Right lobe of liver (tissue), 6 donors: ENCODE data around the gene CD300LB. TPM values are rescaled to one million over a fixed set of nuclear protein-coding genes. Genes with fewer than 3 reads are reported as not detected.

Experiments
- ATAC-seq, 4 donors: fragments of 200-7000 bp; cut with Tn5 transposase; one replicate each; pipeline ENCODE4 v1.9.1; 2020; ENCODE audit warnings: mild to moderate bottlenecking in 4 of 4, moderate library complexity in 4 of 4
- DNase-seq, 3 donors: peaks; one replicate each; pipeline ENCODE4 v3.0.0-alpha.2; 2020
- H3K27ac ChIP-seq, 3 donors: fragments of 200-600 bp; one replicate each; pipeline ENCODE4 v1.8.0; 2022
- H3K27me3 ChIP-seq, 2 donors: fragments of 200-600 bp; one replicate each; pipeline ENCODE4 v1.8.0; 2022
- H3K36me3 ChIP-seq, 4 donors: fragments of 200-600 bp; sonication (generic) in 1 of 4; one replicate each; pipeline versions ENCODE4 v1.5.1 to v1.8.0; 2017 to 2022; ENCODE audit warnings: control low read depth in 1 of 4
- H3K4me1 ChIP-seq, 4 donors: fragments of 200-600 bp; sonication (generic) in 1 of 4; one replicate each; pipeline versions ENCODE4 v1.5.1 to v1.8.0; 2017 to 2022; ENCODE audit warnings: control low read depth in 1 of 4
- H3K4me3 ChIP-seq, 3 donors: fragments of 200-600 bp; one replicate each; pipeline ENCODE4 v1.8.0; 2022
- H3K9me3 ChIP-seq, 4 donors: fragments of 200-600 bp; sonication (generic) in 1 of 4; one replicate each; pipeline versions ENCODE4 v1.5.1 to v1.8.0; 2017 to 2022; ENCODE audit warnings: control low read depth in 1 of 4
- CTCF ChIP-seq, 4 donors: fragments of 200-600 bp in 3 of 4; fragments of 450-650 bp in 1 of 4; IDR thresholded peaks; one replicate each; pipeline versions ENCODE4 v1.5.1 to v1.8.0; 2016 to 2022; ENCODE audit warnings: antibody characterized with exemption in 4 of 4, mild to moderate bottlenecking in 2 of 4
- POLR2A ChIP-seq: fragments of 450-650 bp; IDR thresholded peaks from one replicate; pipeline ENCODE4 v1.6.1; 2017; ENCODE audit warnings: antibody characterized with exemption, mild to moderate bottlenecking
- whole genome bisulfite sequencing: methylation state at CpG from one replicate; pipeline ENCODE4 v1.1.6; 2018; ENCODE audit warnings: low coverage, low lambda C conversion rate; ENCODE audit not compliant: insufficient coverage; ENCODE audit errors: missing lambda C conversion rate; 5-methylcytosine and 5-hydroxymethylcytosine counted together
- intact Hi-C, 2 donors: fragments of 100-400 bp; cut with DNase I; formaldehyde crosslinking; loops; one replicate each; pipeline versions ENCODE4 v1.11.2 to v1.14.1; 2022
- total RNA-seq, 6 experiments: library from RNA; depleted of rRNA in 2 of 6; stranded (reverse); fragments of >200 nt in 2 of 6; fragmentation: NEBNext Ultra II Directional in 3 of 6; extraction: Animal tissue kit (Norgen Biotek cat#: 25700) in 3 of 6; gene quantifications; one replicate each; pipeline versions ENCODE4 v1.1.0 to v1.2.4, GENCODE V29; 2016 to 2023
- donor health status: DM: no; HTN: yes; CAD: no.
- donor health status: DM: no; HTN: no; CAD: no.
- donor health status: DM: no; HTN: no; CAD: no.
- donor health status: DM: no; HTN: yes; CAD: no.
- donor health status: DM: no; HTN: yes; CAD: no.

Gene CD300LB
- total RNA-seq, 6 experiments from 2014 or later = 0.07 to 0.33 (median 0.21) TPM

- intact Hi-C loops = no loop called here
- H3K9me3 ChIP-seq = no peaks in the 10 kb centered on the region
- no peak for TF ChIP-seq POLR2A
- TF ChIP-seq CTCF (IDR thresholded peaks at IDR 0.05) = no peak
- H3K4me3 ChIP-seq = no peak overlapping the region
- no peaks in the 10 kb centered on the region for H3K27me3 ChIP-seq
- no peak overlapping the region for H3K27ac ChIP-seq
- 76% methylated on average over 3 of the region's 3 CpGs for WGBS
- no peak for DNase-seq
- ATAC-seq = no peak
- H3K36me3 ChIP-seq = no peaks in the 10 kb centered on the region
- no peaks in the 10 kb centered on the region for H3K4me1 ChIP-seq
Observed at GRCh38 chr17:74471341-74471740, 59.9 kb downstream of the CD300LB start.

Other genes with a start within 250 kb of the CD300LB start
- gene KIF19, start 205.2 kb downstream of the CD300LB start, total RNA-seq = 1 to 10 TPM in 1 of 6 experiments, under 1 TPM in 5; 0.31 to 1.1 (median 0.64) TPM
- not detected for gene BTBD17, start 169.6 kb downstream of the CD300LB start, total RNA-seq
- under 1 TPM in 1 of 6 experiments, not detected in 5; 0.24 TPM for gene GPR142, start 164.0 kb downstream of the CD300LB start, total RNA-seq
- 100 to 1,000 TPM; 120 to 215 (median 131) TPM for gene GPRC5C, start 99.4 kb downstream of the CD300LB start, total RNA-seq
- 10 to 100 TPM in 1 of 6 experiments, 1 to 10 TPM in 5; 4.8 to 16.6 (median 6.6) TPM for gene CD300A, start 64.8 kb downstream of the CD300LB start, total RNA-seq
- 1 to 10 TPM in 1 of 6 experiments, under 1 TPM in 5; 0.22 to 2.7 (median 0.41) TPM for gene CD300C, start 14.6 kb upstream of the CD300LB start, total RNA-seq
- gene CD300H, start 36.0 kb upstream of the CD300LB start, total RNA-seq = 1 to 10 TPM in 1 of 6 experiments, not detected in 5; 1.2 TPM
- gene CD300LD, start 60.8 kb upstream of the CD300LB start, total RNA-seq = not detected
- under 1 TPM; 0.07 to 0.91 (median 0.34) TPM for gene CD300E, start 92.3 kb upstream of the CD300LB start, total RNA-seq
- 1 to 10 TPM in 2 of 6 experiments, under 1 TPM in 3, not detected in 1; 0.44 to 2.6 (median 0.74) TPM for gene CD300LF, start 181.4 kb upstream of the CD300LB start, total RNA-seq
- 10 to 100 TPM in 3 of 6 experiments, 1 to 10 TPM in 3; 5.0 to 14.4 (median 9.0) TPM for gene RAB37, start 205.8 kb upstream of the CD300LB start, total RNA-seq
- 100 to 1,000 TPM; 105 to 218 (median 161) TPM for gene NHERF1, start 217.2 kb upstream of the CD300LB start, total RNA-seq
- gene NAT9, start 244.9 kb upstream of the CD300LB start, total RNA-seq = 10 to 100 TPM in 5 of 6 experiments, 1 to 10 TPM in 1; 10.0 to 23.0 (median 16.3) TPM